Spleen (tissue), 7 donors: ENCODE results near the gene OLFM4.

Experiments
- POLR2A ChIP-seq, 3 donors: fragments of 450-650 bp; IDR thresholded peaks; one replicate each; pipeline ENCODE4 v1.5.1; 2017; ENCODE audit warnings: antibody characterized with exemption in 3 of 3, mild to moderate bottlenecking in 1 of 3
- POLR2AphosphoS5 ChIP-seq, 3 donors: sonication (generic); formaldehyde crosslinking; IDR thresholded peaks; one replicate each; pipeline ENCODE4 v1.5.1; 2017; ENCODE audit warnings: antibody characterized with exemption in 3 of 3
- TF ChIP-seq, protein P1 (sequence below), 11 experiments: fragments of 200-600 bp in 7 of 11; fragments of 450-650 bp in 4 of 11; sonication (generic) in 4 of 11; IDR thresholded peaks in 8 of 11; conservative IDR thresholded peaks in 3 of 11; 1 replicate in 7 of 11; 2 replicates in 4 of 11; pipeline versions ENCODE4 v1.4.0 to v1.8.0; 2016 to 2021; ENCODE audit warnings: antibody characterized with exemption in 11 of 11, inconsistent platforms in 4 of 11, mild to moderate bottlenecking in 1 of 11
- donor health status: DM: no; HTN: no; CAD: no; lungs with moderate emphysema.
- donor health status: DM: no; HTN: no; CAD: no.
- donor health status: DM: no; HTN: no; CAD: no.

DNA sequence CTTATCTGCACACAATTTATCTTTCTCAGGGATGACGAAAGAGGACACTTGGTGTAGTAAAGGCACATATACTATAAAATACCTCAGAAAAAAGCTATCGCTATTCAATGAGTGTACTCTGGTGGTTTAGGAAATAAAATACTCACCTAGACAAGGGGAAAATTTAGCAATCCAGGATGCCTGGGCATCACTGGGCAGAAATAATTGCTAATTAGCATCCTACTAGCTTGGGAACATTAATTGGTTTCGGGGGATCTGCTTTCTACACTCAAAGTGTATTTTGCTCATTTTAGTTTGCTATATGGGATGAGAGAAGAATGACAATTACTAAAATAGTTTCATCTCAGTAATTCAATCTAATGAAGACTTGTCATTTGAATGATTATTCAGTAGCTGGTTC, 60.3 kb downstream of the OLFM4 start:
- TF ChIP-seq, protein P1, sequence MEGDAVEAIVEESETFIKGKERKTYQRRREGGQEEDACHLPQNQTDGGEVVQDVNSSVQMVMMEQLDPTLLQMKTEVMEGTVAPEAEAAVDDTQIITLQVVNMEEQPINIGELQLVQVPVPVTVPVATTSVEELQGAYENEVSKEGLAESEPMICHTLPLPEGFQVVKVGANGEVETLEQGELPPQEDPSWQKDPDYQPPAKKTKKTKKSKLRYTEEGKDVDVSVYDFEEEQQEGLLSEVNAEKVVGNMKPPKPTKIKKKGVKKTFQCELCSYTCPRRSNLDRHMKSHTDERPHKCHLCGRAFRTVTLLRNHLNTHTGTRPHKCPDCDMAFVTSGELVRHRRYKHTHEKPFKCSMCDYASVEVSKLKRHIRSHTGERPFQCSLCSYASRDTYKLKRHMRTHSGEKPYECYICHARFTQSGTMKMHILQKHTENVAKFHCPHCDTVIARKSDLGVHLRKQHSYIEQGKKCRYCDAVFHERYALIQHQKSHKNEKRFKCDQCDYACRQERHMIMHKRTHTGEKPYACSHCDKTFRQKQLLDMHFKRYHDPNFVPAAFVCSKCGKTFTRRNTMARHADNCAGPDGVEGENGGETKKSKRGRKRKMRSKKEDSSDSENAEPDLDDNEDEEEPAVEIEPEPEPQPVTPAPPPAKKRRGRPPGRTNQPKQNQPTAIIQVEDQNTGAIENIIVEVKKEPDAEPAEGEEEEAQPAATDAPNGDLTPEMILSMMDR (IDR thresholded peaks at IDR 0.05 in 8 of 11, conservative IDR thresholded peaks at IDR 0.05 in 3 of 11): no peak
- no peak for TF ChIP-seq POLR2A (IDR thresholded peaks at IDR 0.05)
- no peak for TF ChIP-seq POLR2AphosphoS5 (IDR thresholded peaks at IDR 0.05)
